Ovary (tissue), 9 donors: ENCODE measurements around the gene MACO1. TPM values are rescaled to one million over a fixed set of nuclear protein-coding genes. Genes with fewer than 3 reads are reported as not detected.

Experiments used
- DNase-seq, 5 donors: peaks; one replicate each; pipeline ENCODE4 v3.0.0-alpha.2; 2019 to 2020
- H3K27ac ChIP-seq, 2 donors: fragments of 200-600 bp; one replicate each; pipeline versions ENCODE4 v1.5.1 to v1.8.0; 2019 to 2022
- H3K27me3 ChIP-seq: fragments of 200-600 bp; one replicate; pipeline ENCODE4 v1.8.0; 2022
- H3K36me3 ChIP-seq: fragments of 200-600 bp; sonication (generic); one replicate; pipeline ENCODE4 v1.5.1; 2019
- H3K4me1 ChIP-seq: one replicate; pipeline ENCODE4 v1.8.1; 2013; ENCODE audit warnings: mild to moderate bottlenecking, moderate library complexity; ENCODE audit not compliant: insufficient read depth
- H3K4me3 ChIP-seq: fragments of 200-600 bp; sonication (generic); one replicate; pipeline ENCODE4 v1.5.1; 2017
- H3K9me3 ChIP-seq, 2 donors: fragments of 200-600 bp in 1 of 2; sonication (generic) in 1 of 2; one replicate each; pipeline versions ENCODE4 v1.5.1 to v1.8.1; 2013 to 2019; ENCODE audit warnings: mild to moderate bottlenecking in 1 of 2, moderate library complexity in 1 of 2
- EP300 ChIP-seq: sonication (generic); formaldehyde crosslinking; IDR thresholded peaks from one replicate; pipeline ENCODE4 v1.6.1; 2017; ENCODE audit warnings: antibody characterized with exemption
- POLR2A ChIP-seq: fragments of 450-650 bp; IDR thresholded peaks from one replicate; pipeline ENCODE4 v1.6.1; 2017; ENCODE audit warnings: antibody characterized with exemption, mild to moderate bottlenecking, moderate library complexity
- WGBS, 3 donors: extraction: QIAGEN DNeasy Blood & Tissue Kit in 1 of 3; methylation state at CpG; one replicate each; pipeline versions ENCODE4 v1.1.5 to v1.1.7; 2013 to 2017; 5-methylcytosine and 5-hydroxymethylcytosine counted together
- intact Hi-C, 4 donors: fragments of 100-400 bp; cut with DNase I; formaldehyde crosslinking; loops; one replicate each; pipeline versions ENCODE4 v1.11.0 to v1.15.1; 2022 to 2023
- polyA plus RNA-seq, 2 donors: library from polyadenylated mRNA; stranded (reverse); fragments of 200-250 nt in 1 of 2; fragments of 350-450 nt in 1 of 2; fragmentation: Illumina TruSeq in 1 of 2; extraction: RNeasy Lipid Tissue Mini Kit (QIAGEN cat#74804) in 1 of 2; gene quantifications; one replicate each; pipeline ENCODE4 v1.2.3, GENCODE V29; 2013 to 2014
- total RNA-seq, 7 donors: library from RNA; depleted of rRNA in 2 of 7; stranded (reverse); fragments of >200 nt in 2 of 7; fragmentation: NEBNext Ultra II Directional in 3 of 7; extraction: Animal tissue kit (Norgen Biotek cat#: 25700) in 3 of 7; gene quantifications; one replicate each; pipeline versions ENCODE4 v1.1.0 to v1.2.4, GENCODE V29; 2016 to 2023
- TF ChIP-seq, protein P1 (sequence below), 3 donors: fragments of 450-650 bp in 2 of 3; fragments of 200-600 bp in 1 of 3; IDR thresholded peaks; one replicate each; pipeline versions ENCODE4 v1.5.1 to v1.8.0; 2016 to 2022; ENCODE audit warnings: antibody characterized with exemption in 3 of 3, mild to moderate bottlenecking in 1 of 3
- donor health status: DM: no; HTN: no; CAD: no; lungs with moderate emphysema.
- donor health status: DM: no; HTN: no; CAD: no.
- donor health status: Bipolar disorder and iron deficiency.
- donor health status: DM: yes; HTN: yes; CAD: no.
- donor health status: DM: no; HTN: no; CAD: no.
- donor health status: DM: yes; HTN: yes; CAD: no.

The MACO1 gene
- total and polyA plus RNA-seq, 9 donors: 14.1 to 30.4 (median 23.4) TPM

- intact Hi-C loops: no loop called here
- no peaks in the 10 kb centered on the region for H3K27me3 ChIP-seq
- H3K36me3 ChIP-seq: no peaks in the 10 kb centered on the region
- no peaks in the 10 kb centered on the region for H3K4me1 ChIP-seq
- no peaks in the 10 kb centered on the region for H3K9me3 ChIP-seq
- no peak overlapping the region for H3K27ac ChIP-seq
- H3K4me3 ChIP-seq: no peak overlapping the region
- WGBS, 3 donors: 70 to 88% (median 73%) methylated on average over 4 of the region's 4 CpGs
- TF ChIP-seq, protein P1, sequence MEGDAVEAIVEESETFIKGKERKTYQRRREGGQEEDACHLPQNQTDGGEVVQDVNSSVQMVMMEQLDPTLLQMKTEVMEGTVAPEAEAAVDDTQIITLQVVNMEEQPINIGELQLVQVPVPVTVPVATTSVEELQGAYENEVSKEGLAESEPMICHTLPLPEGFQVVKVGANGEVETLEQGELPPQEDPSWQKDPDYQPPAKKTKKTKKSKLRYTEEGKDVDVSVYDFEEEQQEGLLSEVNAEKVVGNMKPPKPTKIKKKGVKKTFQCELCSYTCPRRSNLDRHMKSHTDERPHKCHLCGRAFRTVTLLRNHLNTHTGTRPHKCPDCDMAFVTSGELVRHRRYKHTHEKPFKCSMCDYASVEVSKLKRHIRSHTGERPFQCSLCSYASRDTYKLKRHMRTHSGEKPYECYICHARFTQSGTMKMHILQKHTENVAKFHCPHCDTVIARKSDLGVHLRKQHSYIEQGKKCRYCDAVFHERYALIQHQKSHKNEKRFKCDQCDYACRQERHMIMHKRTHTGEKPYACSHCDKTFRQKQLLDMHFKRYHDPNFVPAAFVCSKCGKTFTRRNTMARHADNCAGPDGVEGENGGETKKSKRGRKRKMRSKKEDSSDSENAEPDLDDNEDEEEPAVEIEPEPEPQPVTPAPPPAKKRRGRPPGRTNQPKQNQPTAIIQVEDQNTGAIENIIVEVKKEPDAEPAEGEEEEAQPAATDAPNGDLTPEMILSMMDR (IDR thresholded peaks at IDR 0.05): no peak
- no peak for TF ChIP-seq EP300
- no peak for TF ChIP-seq POLR2A
- peak in 2 of 5 donors; percentile 3 to 5 for DNase-seq
These were observed 83.0 kb downstream of the MACO1 start for GRCh38 chr1:25513666-25514065.

DNA sequence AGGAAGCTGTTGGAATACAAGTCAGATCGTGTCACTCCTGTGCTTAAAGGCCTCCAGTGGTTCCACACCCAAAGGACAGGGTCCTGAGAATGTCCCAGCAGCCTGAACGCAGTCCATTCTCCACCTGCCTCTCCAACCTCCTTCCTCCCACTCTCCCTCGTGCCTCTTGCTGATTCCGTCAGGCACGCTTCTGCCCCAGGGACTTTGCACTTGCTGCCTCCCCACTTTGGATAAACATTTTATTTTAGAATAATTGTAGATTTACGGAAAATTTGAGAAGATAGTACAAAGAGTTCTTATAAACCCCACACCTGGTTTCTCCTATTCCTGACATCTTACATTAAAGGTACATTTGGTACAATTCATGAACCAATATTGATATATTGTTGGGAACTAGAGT is 84.3 kb downstream of the MACO1 start:
- no peaks in the 10 kb centered on the region for H3K4me1 ChIP-seq
- no peaks in the 10 kb centered on the region for H3K36me3 ChIP-seq
- TF ChIP-seq POLR2A (no peak), EP300 (no peak)
- TF ChIP-seq, protein P1 (IDR thresholded peaks at IDR 0.05): no peak
- no peak overlapping the region for H3K4me3 ChIP-seq
- H3K27me3 ChIP-seq: no peaks in the 10 kb centered on the region
- H3K9me3 ChIP-seq: no peaks in the 10 kb centered on the region
- H3K27ac ChIP-seq: no peak overlapping the region
- intact Hi-C loops: no loop called here
- WGBS, 3 donors: 71 to 78% (median 74%) methylated on average over 6 of the region's 6 CpGs
- DNase-seq: peak in 1 of 5 donors; percentile 14

- H3K4me3 ChIP-seq: no peak overlapping the region
- no peaks in the 10 kb centered on the region for H3K9me3 ChIP-seq
- WGBS, 3 donors: 81 to 93% (median 89%) methylated on average over 3 of the region's 3 CpGs
- no peaks in the 10 kb centered on the region for H3K4me1 ChIP-seq
- H3K27ac ChIP-seq: no peak overlapping the region
- H3K27me3 ChIP-seq: no peaks in the 10 kb centered on the region
- DNase-seq: no peak
- intact Hi-C loops: no loop called here
- TF ChIP-seq EP300: no peak
- TF ChIP-seq, protein P1 (IDR thresholded peaks at IDR 0.05): no peak
- H3K36me3 ChIP-seq: no peaks in the 10 kb centered on the region
These were observed 86.0 kb downstream of the MACO1 start for GRCh38 chr1:25516686-25517085.

DNA sequence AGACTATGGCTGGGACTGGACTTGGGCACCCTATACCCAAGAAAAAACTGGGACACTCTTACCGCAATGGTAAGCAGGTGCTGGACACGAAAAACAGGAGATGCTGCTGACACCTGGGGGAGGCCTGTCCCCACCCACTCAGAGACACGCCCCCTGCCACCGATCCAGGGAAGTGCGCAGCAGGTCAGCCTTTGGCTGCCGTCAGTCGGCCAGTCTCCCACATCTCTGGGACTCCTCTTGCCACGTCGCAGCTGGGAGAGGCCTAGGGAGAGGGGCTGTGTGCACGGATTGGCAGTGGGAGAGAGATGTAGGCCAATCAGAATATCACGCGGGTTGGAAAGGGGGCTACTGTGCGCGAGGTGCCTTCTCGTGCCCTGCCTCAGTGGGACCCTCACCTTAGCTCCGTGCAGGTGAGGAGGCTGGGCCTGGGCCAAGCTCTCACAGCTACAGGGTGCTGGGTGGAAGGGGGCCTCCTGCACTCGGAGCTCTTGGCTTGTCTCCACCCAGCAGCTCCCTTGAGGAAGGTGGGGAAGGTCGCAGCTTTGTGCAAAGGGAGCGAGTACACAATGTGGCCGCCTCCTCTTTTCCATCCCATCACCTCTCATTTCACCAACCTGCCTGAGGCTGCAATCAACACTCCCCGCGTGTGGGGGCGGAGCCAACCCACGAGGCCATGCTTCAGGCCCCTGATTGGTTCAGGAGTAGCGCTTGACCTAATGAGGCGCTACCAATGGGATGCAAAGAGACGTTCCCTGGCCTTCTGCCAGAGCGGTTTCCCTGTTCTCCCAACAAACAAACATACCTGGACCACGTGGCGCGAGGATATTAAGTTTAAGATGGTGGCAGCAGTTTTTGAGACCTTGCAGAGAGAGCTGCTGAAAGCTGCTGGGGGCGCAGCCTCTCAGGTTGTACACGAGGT is 87.0 kb downstream of the MACO1 start:
- Histone ChIP-seq H3K27ac (no peak overlapping the region), H3K27me3 (no peaks in the 10 kb centered on the region), H3K36me3 (no peaks in the 10 kb centered on the region), H3K4me3 (no peak overlapping the region), H3K4me1 (no peaks in the 10 kb centered on the region), H3K9me3 (no peaks in the 10 kb centered on the region)
- WGBS, 3 donors: 69 to 80% (median 75%) methylated on average over 33 of the region's 33 CpGs
- intact Hi-C loops: no loop called here
- TF ChIP-seq, protein P1 (IDR thresholded peaks at IDR 0.05): no peak
- TF ChIP-seq EP300 (no peak), POLR2A (no peak)
- DNase-seq: no peak
